ENCODE results near the gene CELF4.
"Not testable (repeated sequence)": the region's sequence is repeated elsewhere in the genome, so short reads cannot be mapped to it uniquely, and the experiment has no call there.

Gene CELF4

GRCh38 chr18:37491526-37491925, 74.1 kb downstream of the CELF4 start:
- no peak for DNase-seq

DNA sequence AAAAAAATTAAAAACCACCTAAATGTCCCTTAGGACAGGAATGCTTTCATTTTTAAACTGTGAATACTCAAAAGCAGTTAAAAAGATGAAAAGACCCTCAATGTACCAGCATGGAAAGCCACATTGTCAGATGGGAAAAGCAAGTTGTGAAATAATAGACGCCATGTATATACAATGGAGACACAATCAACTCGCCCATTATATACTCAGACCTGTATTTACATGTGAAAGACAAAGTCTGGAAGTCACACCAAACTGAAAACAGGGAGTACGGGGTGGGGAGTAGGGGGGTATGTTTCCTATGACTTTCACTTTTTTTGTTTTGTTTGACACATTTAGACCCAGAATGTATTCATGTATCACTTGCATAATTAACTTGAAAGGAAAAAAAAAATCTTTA, 75.6 kb downstream of the CELF4 start:
- no peak for DNase-seq

DNA sequence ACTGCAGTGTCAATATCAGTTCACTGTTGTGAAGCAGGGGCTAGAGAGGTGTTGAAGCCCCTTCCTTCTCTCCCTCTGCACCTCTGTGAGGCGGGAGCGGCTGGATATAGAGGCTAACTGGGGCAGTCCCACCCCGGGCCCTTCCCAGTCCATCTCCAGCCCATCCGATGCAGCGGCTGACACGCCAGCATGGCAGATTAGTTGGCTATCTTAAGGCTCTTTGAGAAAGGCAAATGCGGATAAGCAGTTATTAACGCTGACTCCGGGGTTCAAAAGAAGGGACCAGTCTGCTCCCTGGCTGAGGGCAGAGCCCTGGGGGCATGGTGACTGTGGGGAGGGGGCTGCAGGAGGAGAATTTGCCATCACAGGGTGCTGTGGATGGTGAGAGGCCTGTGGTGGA, 76.6 kb downstream of the CELF4 start:
- no peak for DNase-seq

GRCh38 chr18:37487400-37487867, 78.2 kb downstream of the CELF4 start:
- DNase-seq: no peak

- DNase-seq: no peak
Measured at GRCh38 chr18:37486848-37487247, 78.8 kb downstream of the CELF4 start.

- DNase-seq: peak; percentile 53
Measured at GRCh38 chr18:37484983-37485834, 80.4 kb downstream of the CELF4 start.

- DNase-seq: no peak
Measured at GRCh38 chr18:37483984-37484819, 81.4 kb downstream of the CELF4 start.

- no peak for DNase-seq
Measured at GRCh38 chr18:37483221-37483971, 82.2 kb downstream of the CELF4 start.

GRCh38 chr18:37482433-37482832, 83.2 kb downstream of the CELF4 start:
- no peak for DNase-seq

GRCh38 chr18:37482002-37482401, 83.6 kb downstream of the CELF4 start:
- no peak for DNase-seq

DNA sequence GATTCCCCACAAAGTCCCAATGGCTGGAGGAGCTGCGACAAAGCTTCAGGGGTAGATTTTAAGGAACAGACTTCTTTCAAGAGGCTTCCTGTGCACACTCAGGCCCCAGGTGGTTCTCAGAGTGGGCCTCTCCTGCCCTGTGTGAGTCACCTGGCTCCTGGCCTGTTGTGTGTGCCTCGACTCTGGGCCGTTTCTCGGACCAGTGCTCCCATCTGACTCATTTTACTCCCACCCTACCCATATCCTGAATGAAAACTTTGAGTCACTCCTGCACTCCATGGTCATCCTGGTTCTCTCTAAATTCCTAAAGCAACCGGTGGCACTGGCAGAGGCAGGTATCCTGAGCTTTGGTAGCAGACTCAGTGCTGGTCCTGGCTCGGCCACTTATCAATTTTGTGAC, 84.1 kb downstream of the CELF4 start:
- DNase-seq: no peak

DNA sequence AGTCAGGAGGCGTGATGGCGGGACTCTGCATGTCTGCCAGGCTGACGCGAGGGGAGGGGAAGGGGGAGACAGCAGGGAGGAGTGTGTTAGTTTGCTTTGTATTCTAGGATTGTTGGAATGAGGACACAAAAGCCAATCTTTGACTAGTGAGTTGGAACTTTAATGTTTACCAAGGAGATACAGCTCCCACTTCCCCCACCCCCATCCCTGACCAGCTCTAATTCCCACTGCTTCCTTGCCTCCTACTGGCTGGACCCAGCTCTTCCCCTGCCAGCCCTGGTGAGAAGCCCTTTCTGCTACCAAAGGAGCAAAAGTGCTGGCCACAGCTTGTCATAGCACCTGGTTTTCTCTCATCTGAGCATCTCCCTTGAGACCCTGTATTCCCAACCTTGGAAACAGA, 84.5 kb downstream of the CELF4 start:
- no peak for DNase-seq

- no peak for DNase-seq
Measured at GRCh38 chr18:37476611-37477295, 88.8 kb downstream of the CELF4 start.

GRCh38 chr18:37476182-37476581, 89.4 kb downstream of the CELF4 start:
- DNase-seq: peak; percentile 34

GRCh38 chr18:37473195-37473840, 92.3 kb downstream of the CELF4 start:
- DNase-seq: no peak

- peak; percentile 27 for DNase-seq
Measured at GRCh38 chr18:37471637-37472036, 94.0 kb downstream of the CELF4 start.

DNA sequence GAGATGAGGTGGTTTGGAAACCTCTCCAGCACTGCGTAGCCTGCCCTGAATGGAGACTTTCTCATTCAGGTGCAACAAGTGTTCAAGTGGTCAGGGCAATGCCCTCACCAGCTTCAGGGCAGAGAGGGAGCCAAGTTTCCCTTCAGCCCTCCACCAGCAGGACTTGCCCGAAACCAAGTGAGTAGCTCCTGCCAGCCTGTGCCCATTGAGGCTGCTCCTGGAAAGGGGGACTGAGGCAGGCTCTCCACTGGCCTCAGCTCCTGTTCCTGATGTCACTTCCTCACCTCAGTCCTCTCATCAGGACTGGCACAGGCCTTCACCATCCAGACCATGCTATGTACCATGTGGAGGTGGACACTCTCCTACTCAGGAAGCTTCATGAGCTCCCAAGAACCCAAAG, 94.6 kb downstream of the CELF4 start:
- DNase-seq: no peak

GRCh38 chr18:37467002-37467662, 98.5 kb downstream of the CELF4 start:
- no peak for DNase-seq

DNA sequence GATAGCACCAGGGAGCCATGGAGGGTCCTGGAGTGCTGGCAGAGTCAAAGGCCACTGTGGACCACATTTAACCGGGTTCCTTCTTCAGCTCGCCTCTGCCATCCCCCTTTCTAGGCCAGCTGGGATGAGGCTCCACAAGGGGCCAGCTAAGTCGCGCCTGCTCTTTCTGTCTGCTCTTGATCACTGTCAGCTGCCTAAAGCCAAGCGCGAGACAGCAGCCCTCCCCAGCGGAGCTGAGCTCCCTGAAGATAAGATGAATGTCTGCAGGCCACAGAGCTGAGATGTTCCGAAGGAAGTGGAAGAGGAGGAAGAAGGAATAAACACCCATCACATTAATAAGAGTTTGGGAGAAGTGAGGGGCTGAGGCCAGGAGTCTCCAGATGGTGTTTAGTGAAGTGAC, 99.6 kb downstream of the CELF4 start:
- no peak for DNase-seq

- DNase-seq: no peak
Measured at GRCh38 chr18:37464257-37464656, 101.3 kb downstream of the CELF4 start.

DNA sequence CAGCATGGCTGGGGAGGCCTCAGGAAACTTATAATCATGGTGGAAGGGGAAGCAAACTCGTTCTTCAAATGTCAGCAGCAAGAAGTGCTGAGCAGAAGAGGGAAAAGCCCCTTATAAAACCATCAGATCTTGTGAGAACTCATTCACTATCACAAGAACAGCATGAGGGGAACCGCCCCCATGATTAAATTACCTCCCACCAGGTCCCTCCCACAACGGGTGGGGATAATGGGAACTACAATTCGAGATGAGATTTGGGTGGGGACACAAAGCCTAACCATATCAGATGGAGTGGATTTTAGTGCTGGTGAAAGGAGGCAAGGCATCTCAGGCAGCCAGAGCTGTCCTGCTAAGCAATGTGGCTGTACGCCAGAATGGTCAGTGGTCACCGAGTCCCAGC, 104.3 kb downstream of the CELF4 start:
- not testable (repeated sequence) for DNase-seq

DNA sequence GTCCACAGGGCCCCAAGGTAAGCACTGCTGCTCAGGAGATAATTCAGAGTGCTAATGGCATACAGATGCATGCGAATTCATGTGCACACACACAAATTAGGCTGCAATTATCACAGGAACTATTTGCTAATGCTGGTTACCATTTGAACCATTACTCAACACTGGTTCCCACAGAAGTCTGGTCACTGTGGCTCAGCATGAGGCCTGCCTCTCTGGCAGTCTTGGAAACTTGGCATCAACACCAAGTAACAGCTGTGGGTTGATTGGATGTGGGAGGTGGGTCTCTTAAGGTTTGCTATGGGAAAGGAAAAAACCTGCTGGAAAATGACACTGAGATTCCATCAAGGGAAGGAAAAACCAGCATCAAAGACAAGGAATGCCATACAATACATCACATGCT, 105.0 kb downstream of the CELF4 start:
- DNase-seq: no peak

Measured in NCI-H1105 (cell line).